GM20431 (cell line): ENCODE measurements around the gene GPR39.

Experiments
- in situ Hi-C: fragments of 300-500 bp; cut with MseI, MboI; formaldehyde crosslinking; loops from one replicate; pipeline ENCODE4 v1.15.0; 2020; ENCODE audit warnings: low sequenced_read_pairs; ENCODE audit not compliant: unreplicated experiment

The GPR39 gene

DNA sequence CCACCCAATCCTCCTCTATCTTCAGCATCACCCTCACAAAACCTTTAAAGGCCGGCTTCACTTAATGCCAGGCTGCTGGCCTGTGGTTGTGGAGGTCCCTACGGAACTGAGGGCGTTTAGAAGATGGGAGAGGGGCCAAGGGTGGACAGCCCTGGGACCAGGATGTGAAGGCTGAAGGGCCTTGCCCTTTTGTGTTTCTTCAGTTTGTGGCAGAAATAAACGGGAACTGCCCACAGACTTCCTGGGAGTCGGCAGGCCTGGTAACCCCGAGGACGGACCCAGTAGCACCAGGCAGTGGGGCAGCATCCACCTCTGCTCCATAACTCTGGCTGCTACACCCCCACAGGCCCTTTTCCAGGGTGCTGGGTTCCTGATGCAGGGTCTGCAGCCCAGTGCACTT, 202.1 kb downstream of the GPR39 start:
- in situ Hi-C loops = no loop called here

DNA sequence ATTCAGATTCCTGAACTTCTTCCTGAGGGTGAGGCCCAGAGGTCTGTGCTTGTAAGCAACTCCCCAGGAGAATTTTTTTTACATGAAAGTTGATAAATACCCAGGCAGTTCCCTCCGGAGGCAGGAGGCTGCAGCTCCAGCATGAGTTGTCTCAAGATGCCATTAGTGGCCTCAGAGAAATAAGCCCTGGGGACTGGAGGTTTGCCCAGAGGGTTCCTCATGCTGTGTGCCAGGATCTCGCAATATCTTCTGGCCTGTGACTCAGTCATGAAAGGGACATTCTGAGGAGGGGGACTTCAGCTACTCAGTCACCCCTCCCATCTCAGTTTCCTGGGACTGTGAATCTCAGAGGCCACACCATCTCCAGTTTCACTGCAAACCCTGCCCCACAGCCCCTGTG, 203.5 kb downstream of the GPR39 start:
- in situ Hi-C loops = no loop called here

DNA sequence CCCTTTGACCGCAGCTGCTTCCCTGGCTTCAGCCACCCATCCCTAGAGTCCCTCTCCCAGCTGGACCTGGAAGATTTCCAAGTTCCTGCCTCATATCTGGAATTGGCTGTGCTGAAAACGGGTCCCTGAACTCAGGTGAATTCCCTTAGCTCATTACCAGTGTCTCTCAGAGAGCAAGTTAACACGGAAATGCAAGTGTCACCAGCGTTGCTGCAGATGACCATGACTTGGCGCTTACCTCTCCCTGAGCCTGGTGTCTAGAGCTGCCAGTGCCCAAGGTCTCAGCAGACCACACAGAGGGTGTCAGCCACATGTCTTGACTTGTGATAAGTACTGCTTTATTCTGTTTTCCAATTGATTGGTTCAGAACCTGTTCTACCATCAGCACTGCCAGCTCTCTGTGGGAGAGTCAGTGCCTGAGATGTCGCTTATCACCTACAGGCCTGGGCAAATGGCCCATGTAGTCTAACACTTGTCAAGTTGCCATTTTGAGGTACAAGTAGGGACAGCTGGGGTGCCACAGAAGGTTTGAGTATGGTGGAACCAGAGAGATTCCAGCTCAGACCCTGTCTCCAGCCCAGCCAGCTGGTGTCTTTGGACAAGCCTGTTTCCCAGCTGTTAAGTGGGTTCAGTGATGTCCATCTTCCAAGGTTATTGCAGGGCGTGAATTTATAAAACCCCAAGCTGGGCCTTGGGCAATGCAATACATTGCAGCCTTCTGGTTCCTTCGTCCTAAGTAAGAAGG, 204.7 kb downstream of the GPR39 start:
- in situ Hi-C loops = no loop called here

DNA sequence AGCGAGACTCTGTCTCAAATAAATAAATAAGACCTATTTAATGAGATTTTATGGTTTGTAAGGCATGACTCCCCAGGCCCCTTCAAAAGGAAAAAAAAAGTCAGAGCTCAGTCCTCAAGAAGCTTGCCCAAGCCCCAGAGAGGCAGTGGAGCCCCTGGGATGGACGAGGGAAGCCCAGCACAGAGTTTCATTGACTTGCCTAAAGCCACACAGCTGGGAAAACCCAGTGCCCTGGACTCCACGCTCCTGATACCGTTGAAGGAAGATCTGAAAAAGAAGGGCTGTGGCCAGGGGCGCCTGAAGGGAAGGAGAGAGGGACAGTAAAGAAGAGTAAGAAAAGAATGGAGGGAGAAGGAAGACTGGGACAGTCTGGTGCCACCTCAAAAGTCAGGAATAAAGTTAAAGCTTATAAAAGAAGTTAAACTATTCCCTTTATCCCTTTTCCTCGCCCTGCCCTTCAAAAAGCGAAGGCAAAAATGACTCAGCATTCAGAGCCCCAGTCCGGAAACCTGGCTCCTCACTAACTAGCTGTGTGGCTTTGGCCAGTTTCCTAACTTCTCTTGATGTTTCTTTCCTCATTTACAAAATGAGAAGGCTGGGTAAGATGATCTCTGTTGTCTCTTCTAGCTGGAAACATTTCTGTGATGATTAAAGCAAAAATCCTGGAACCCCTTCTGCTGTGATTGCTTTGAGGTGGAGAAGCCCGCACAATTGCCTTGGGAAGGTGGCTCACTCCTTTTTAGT, 206.7 kb downstream of the GPR39 start:
- in situ Hi-C loops = no loop called here

DNA sequence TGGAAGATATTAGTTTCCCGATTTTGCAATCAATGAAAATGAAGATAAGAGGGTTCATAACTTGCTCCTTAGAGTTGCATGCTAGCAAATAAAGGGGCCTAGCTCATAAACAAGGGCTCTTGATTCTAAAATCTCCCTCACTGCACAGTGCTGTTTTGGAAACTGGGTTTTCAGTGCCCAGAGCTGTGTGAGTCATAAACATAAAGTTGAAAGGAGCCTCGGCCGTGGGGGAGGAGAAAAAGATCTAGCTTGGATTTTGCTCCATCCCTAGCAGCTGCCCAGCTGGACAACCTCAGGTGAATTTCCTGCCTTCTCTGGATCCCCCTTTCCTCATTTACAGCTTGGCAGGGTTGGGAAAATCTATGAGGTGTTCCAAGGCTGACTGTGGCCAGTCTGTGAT, 210.9 kb downstream of the GPR39 start:
- in situ Hi-C loops = no loop called here

DNA sequence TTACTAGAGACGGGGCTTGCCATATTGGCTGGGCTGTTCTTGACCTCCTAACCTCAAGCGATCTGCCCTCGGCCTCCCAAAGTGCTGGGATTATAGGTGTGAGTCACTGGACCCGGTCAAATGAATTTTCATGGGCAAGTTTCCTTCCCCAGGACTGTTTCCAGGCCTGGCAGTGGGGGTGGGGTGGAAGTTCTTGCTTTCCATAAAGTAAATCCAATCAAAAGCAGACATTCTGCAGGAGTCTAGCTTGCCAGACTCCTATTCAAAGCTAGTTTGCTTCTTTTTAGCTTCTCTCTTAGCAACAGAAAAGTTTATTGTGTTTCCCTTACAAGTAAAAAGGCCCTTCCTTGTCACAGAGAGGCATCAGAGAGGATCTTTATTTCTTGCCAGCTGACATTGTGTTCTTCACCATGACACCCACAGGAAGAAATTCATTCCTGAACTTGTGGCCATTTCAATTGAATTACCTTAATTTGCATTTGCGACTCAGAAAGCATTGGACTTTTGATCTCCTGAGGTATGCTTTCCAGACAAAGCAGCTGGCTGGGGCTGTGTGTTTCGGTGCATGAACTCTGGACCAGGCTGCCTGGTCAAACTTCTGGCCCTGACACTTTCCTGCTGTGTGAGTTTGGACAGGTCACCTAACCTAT, 215.5 kb downstream of the GPR39 start:
- in situ Hi-C loops = no loop called here

DNA sequence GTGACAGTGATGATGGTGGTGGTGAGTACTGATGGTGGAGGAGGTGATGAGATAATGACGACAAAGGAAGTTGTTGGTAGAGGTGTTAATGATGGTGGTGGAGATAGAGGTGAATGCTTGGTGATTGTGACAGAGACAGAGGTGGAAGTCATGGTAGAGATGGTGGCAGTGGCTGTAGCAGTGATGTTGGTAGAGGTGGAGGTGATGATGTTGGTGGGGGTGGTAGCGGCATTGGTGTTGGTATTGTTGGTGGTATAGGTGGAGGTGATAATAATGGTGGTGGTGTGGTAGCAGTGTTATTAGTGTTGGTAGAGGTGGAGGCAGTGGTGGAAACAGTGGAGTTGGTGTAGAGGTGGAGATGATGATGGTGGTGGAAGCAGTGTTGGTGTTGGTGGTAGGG, 217.0 kb downstream of the GPR39 start:
- in situ Hi-C loops = no loop called here

DNA sequence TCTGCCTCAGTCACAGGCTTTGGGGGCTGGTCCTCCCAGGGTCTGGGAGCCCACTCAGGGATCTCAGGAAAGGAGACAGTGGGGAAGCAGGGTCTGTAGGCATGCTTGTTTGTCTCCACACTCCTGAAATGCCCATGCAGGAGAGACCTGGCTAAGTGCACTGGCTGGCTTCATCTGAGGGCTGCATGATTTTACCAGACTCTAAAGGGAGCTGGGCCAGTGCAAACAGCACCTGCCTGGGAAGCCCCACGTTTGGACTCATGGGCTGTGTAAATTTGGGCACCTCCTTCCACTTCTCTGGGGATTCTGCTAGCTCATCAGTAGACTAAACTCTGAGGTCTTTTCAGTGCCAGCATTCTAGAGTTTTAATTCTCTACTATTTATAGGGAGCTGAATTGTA, 219.7 kb downstream of the GPR39 start:
- in situ Hi-C loops = no loop called here

DNA sequence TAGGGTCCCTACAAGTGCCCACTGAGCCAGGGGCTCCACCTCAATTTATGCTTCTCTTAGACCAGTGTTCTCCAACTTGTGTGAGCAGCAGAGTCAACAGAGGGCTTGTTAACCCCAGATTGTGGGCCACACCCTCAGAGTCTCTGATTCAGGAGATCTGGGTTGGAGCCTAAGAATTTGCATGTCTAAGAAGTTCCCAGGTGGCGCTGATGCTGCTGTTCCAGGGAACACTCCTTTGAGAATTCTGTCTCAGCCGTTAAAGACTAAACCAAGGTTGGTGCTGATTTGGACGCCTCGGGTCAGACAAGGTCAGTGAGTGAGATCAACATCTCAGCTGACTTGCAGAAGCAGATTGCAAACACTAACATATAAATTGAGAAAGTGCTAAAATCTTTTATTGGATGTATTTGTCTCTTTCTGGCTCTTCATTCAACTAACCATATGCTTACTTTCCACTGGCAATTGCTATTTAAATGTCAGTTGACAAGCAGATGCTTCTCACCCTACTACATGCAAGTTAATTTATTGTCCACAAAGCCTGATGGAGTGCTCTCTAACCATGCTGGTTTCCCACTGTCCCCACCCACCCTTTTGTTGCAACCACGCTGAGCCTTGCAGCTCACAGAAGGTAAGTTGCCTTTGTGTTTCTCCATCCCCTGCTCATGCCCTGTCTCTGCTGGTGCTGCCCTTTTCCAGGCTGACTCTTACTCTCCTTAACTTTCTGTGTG, 221.9 kb downstream of the GPR39 start:
- in situ Hi-C loops = no loop called here

DNA sequence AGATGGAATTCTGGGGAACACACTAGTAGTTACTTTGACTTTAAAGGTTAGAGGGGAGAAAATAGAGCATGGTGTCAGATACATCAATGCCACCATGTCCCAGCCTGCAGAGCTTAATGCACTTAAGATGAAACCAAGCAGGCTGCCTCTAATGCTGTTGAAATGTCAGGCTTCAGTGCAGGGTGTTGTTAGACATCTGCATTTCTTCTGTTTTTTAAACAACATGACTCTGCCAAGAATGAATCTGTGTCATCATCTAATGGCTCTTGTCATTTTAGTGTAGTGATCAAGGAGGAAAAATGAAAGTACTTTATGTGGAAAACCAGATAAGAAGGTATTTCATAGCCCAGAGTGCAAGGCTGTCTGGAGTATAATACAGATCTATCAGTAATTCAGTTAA, 223.5 kb downstream of the GPR39 start:
- in situ Hi-C loops = no loop called here

DNA sequence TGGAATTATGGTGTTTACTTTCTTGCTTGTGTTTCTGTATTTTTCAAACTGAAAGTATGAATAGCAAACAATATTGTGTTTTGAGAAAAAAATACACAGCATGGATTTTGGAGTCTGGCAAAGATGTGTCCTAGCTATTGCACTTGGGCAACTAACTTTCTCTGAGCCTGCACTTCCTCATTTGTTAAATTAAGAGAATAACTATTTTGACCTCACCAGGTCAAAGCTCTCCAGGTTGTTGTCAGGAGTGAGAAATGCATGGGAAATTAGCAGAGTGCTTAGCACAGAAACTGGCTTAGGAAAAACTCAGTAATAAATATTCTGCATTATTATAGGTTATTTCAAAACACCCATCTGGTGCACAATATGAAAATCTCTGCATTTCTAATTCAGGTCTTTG, 225.2 kb downstream of the GPR39 start:
- in situ Hi-C loops = no loop called here

DNA sequence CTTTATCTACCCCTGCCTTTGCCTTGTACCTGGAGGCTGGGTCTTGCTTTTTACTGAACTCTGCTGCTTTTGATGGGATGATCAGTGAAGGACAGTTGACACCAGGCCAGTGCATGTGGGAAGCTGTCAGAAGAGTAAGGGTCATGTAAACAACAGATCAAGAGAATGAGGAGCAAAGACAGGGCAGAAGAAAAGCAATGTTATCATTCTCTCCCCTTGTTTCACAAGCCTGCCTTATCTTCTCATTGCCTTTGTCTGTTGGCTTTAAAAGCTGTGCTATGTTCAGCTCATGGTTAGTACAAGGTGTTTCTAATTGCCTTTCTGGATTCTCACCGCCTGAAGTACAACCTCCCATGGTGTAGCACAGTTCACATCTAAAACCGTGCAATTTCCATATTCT, 225.8 kb downstream of the GPR39 start:
- in situ Hi-C loops = no loop called here

DNA sequence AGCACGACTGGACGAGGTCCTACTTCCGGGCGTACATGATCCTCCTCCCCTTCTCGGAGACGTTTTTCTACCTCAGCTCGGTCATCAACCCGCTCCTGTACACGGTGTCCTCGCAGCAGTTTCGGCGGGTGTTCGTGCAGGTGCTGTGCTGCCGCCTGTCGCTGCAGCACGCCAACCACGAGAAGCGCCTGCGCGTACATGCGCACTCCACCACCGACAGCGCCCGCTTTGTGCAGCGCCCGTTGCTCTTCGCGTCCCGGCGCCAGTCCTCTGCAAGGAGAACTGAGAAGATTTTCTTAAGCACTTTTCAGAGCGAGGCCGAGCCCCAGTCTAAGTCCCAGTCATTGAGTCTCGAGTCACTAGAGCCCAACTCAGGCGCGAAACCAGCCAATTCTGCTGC, 228.6 kb downstream of the GPR39 start:
- in situ Hi-C loops = no loop called here

DNA sequence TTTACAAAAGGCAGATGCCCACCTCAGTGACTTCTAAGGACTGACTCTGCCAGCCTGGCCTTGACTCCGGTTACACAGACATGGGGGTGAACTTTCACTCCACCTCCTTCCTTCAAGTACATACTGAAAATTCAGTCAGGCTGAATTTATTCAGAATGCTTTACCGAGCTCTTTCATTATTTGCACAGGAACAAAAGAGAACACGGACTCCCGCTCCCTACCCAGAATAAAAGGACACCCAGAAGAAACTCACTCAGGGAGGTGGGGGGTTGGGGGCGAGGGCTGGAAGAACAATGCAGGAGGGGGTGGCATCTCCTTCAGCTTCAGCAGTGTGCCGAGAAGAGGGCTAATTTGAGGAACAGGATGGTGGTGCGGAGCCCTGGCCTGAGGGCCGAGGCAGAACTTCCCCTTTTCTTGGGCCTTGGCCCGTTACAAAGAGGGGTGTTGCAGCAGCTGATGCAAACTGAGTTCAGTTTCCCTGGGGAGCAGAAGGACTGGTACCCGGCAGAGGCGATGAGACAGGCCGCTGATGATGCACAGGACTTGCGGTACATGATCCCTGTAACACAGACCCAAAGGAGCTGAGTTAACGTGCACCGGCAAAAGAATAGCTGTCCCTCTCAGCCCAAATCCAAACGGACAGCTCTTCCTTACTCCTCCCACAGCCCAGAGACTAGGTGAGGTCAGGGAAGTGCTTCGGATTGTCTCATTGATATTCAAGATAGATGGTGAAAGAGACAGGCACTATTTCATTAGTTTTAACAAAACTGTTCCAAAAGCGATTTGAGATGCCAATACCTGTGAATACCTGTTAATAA, 229.3 kb downstream of the GPR39 start:
- in situ Hi-C loops = no loop called here

DNA sequence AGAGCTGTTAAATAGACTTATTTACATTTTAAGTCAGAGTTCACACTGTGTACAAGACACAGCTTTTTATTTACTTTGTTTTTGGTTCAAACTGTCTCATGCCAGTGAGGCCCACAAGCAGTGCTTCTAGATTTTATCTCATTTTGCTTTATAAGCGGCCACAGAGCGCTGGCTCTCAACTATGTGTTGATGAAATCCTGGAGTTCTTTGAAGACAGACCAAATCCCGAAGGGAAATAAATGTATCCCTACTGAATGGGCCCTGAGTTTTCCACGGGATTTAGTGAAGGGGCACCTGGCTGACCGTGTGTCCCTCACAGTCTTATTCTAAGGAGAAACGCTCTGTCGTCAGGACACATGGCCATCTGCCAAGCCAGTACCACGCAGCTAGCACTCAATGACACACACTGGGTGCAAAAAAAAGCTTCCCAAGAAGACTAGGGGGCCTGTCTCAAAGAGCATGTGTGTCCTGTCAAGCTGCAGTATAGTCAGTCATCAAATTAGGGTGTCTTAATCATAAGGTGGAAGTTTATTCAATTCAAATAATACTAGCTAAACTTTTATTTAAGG, 230.0 kb downstream of the GPR39 start:
- in situ Hi-C loops = no loop called here

DNA sequence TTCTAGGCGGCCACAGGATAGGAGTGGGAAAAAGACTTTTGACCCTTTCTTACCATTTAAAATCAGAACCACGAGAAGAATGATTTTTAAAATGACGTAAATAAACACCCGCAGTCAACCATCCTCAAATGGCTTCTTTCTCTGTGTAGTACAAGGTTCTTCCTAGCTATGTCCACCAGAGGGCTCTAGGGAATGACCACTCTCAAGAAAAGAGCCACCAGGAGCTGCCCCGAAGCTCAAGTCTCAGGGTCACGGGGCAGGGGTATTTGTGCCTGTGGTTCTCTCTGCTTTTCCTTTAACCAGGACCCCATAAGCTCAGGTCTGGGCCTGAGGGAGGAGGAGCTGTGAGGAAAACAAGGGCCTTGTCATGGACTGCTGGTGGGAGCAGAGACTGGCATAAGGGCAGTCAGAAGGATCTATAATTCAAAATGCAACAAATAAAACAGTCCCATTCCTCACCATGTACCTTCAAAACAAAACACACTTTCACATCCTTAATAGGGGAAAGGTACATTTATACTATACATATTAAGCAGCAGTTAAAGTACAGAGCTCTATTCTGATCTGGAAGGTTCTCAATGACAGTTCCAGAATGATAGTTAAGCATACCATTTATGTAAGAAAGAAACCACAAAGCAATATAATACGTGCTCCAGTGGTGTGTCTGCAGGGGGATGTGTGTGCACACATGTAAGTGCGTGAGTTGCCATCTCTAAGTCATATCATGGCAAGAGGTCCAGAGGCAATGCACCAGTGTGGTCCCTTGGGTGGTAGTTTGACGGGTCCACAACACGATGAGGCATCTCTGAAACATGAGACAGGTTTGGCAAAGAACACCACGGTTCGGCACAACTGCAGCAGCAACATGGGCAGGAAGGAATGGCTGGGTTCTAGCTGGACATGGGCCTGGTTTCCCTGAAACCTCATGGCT, 234.8 kb downstream of the GPR39 start:
- in situ Hi-C loops = no loop called here

DNA sequence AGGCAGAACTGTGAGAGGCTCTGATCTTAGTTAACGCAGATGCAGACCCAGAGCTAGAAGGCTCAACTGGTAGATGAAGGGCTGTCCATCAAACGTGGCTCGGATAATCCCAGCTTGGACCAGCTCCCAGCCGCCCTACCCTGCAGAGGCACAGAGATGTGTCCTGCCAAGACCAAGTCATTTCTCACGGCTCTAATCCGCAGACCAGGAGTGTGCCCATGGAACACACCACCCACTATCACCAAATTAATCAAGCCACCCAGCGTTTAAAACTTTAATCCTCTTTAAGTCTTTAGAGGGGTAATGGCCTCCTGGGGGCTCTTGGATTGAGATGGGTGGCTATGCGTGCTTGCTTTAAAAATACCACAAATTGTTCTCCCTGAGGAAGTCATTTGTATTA, 235.9 kb downstream of the GPR39 start:
- in situ Hi-C loops = no loop called here

DNA sequence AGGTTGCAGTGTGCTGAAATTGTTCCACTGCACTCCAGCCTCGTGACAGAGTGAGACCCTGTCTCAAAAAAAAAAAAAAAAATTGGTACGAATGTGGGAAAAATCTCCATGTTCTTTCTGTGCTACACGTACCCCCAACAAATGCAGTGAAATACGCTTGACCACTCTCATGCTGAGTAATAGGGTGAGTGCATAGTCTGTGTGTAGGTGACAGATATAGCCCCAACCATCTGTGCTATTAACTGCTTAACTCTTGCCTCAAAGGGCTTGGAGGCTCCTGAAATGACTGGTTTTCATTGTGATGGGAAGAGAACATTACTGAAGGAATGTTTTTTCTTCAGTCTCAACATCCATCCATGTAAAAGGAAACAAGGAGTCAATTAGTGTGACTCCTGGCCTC, 237.7 kb downstream of the GPR39 start:
- in situ Hi-C loops = no loop called here

DNA sequence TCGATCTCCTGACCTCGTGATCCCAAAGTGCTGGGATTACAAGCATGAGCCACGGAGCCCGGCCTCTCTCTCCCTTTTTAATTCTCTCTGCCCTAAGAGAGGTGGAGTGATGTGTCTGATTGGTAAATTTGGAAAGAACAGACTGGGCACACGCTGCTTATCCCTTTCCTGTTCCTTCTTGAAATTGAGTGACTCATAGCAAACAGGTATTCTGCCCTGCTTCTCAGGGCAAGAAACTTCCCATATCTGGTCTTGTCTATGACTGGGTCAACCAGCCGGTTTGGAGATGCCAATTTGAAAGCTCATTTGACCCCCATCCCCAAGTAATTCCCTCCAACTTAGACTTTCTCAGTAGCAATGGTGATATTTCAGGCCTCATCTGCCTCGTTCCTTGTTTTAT, 238.4 kb downstream of the GPR39 start:
- in situ Hi-C loops = no loop called here
